SJCRH30 (cell line): ENCODE measurements around the gene SAMD11. TPM values are rescaled to one million over a fixed set of nuclear protein-coding genes. Genes with fewer than 3 reads are reported as not detected.
A peak's percentile ranks its signal among the peaks of the same experiment; 100 is the strongest.

Source experiments
- DNase-seq, 2 experiments: peaks; one replicate each; pipeline ENCODE4 v3.0.0-alpha.2; 2015 to 2020
- H3K27ac ChIP-seq: fragments of 250-450 bp; sonication (Bioruptor Pico); 2 replicates; pipeline ENCODE4 v1.5.1; 2020; ENCODE audit warnings: mild to moderate bottlenecking, moderate library complexity
- H3K27me3 ChIP-seq: fragments of 250-450 bp; sonication (Bioruptor Pico); 2 replicates; pipeline ENCODE4 v1.5.1; 2020; ENCODE audit warnings: mild to moderate bottlenecking, moderate library complexity
- H3K36me3 ChIP-seq: fragments of 250-450 bp; sonication (Bioruptor Pico); 2 replicates; pipeline ENCODE4 v1.5.1; 2020; ENCODE audit warnings: mild to moderate bottlenecking, moderate library complexity
- H3K4me1 ChIP-seq: fragments of 250-450 bp; sonication (Bioruptor Pico); 2 replicates; pipeline ENCODE4 v1.5.1; 2020; ENCODE audit warnings: mild to moderate bottlenecking, moderate library complexity
- H3K4me3 ChIP-seq: fragments of 250-450 bp; sonication (Bioruptor Pico); 2 replicates; pipeline ENCODE4 v1.5.1; 2020; ENCODE audit warnings: mild to moderate bottlenecking, moderate library complexity
- H3K9me3 ChIP-seq: fragments of 250-450 bp; sonication (Bioruptor Pico); replicated peaks from 2 replicates; pipeline ENCODE4 v1.5.1; 2020; ENCODE audit warnings: mild to moderate bottlenecking, moderate library complexity
- total RNA-seq: library from RNA; depleted of rRNA; stranded (reverse); fragments of >200 nt; shearing (Covaris generic); gene quantifications from 2 replicates; pipeline ENCODE4 v1.2.3, GENCODE V29; 2014

The SAMD11 gene
- total RNA-seq, 1 experiment from 2014 or later = 39.0 TPM

DNA sequence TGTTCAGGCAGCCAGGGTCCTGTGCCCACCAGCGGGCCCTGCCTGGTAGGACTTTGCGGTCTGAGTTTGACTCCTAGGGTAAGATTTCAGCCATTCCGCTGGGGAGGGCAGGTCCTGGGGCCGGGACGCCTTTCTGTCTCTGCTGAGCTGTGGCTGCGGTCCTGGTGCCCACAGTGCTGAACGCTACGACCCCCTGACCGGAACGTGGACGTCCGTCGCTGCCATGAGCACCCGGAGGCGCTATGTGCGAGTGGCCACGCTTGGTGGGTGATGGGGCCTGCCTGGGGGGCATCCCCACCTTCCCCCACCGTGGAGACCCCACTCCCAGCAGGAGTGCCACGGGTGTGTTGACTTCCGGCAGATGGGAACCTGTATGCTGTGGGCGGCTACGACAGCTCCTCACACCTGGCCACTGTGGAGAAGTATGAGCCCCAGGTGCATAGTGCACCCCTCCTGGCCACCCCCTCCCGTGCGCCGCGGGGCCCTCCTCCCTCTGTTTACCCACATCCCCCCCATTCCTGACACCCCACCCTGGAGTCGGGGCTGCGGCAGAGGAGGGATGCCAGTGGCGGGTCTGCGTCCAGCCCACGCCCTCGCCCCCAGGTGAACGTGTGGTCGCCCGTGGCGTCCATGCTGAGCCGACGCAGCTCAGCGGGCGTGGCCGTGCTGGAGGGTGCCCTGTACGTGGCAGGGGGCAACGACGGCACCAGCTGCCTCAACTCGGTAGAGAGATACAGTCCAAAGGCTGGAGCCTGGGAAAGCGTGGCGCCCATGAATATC lies 40.2 kb downstream of the SAMD11 start:
- Histone ChIP-seq H3K27ac (no peak overlapping the region), H3K9me3 (no peaks in the 10 kb centered on the region), H3K27me3 (no peaks in the 10 kb centered on the region), H3K4me3 (no peak overlapping the region), H3K36me3 (no peaks in the 10 kb centered on the region), H3K4me1 (no peaks in the 10 kb centered on the region)
- DNase-seq = no peak

DNA sequence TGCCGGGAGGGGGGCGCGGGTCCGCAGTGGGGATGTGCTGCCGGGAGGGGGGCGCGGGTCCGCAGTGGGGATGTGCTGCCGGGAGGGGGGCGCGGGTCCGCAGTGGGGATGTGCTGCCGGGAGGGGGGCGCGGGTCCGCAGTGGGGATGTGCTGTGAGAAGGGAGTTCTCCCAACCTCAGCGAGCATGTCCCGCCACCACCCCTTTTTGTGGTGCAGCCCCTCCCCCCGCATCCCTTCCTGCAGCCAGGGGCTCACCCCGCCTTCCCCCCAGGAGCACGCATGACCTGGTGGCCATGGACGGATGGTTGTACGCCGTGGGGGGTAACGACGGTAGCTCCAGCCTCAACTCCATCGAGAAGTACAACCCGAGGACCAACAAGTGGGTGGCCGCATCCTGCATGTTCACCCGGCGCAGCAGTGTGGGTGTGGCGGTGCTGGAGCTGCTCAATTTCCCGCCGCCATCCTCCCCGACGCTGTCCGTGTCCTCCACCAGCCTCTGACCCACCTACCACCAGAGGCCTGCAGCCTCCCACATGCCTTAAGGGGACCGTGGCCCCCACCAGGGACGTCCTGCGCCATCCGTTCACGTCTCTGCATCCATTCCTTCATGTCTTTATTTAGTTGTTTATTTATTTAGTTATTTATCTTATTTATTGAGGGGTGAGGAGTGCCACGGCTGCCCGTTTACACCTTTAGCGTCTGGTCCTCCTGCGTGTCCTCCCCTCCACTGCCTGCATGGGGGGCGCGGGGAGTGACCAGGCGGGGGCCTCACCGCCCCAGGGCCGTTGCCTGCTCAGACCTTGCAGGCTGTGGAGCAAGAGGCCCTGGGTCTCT lies 41.2 kb downstream of the SAMD11 start:
- Histone ChIP-seq H3K36me3 (no peaks in the 10 kb centered on the region), H3K27ac (no peak overlapping the region), H3K4me1 (no peaks in the 10 kb centered on the region), H3K9me3 (no peaks in the 10 kb centered on the region), H3K27me3 (no peaks in the 10 kb centered on the region), H3K4me3 (no peak overlapping the region)
- no peak for DNase-seq

DNA sequence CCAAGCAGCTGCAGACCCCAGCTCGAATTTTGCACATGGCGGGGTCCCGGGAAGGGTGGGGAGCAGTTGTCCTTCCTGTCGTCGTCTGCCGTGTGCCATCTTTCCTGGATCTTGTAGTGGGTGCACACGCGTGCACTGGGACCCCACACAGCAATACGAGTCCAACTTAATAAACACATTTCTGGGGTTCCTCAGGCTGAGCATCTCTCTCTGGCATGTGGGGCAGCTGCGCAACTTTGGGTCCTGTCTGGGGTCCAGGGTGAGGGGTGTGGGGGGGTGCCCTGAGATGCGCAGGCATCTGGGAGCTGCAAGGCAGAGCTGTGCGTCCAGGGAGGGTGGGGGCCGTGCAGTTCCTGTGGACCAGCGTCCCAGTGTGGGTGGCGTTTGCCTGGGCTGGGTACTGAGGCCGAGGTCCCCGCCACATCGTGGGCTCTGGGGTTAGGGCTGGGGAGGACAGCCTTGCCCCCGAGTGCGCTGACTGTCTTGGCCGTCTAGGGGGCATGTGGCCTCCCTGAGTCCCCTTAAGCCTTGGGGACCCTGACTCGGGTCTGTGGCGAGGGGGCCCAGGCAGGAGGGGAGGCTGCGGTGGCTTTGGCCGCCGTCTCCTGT lies 41.9 kb downstream of the SAMD11 start:
- Histone ChIP-seq H3K4me1 (no peaks in the 10 kb centered on the region), H3K9me3 (no peaks in the 10 kb centered on the region), H3K36me3 (no peaks in the 10 kb centered on the region), H3K27me3 (no peaks in the 10 kb centered on the region), H3K4me3 (no peak overlapping the region), H3K27ac (no peak overlapping the region)
- DNase-seq = no peak

DNA sequence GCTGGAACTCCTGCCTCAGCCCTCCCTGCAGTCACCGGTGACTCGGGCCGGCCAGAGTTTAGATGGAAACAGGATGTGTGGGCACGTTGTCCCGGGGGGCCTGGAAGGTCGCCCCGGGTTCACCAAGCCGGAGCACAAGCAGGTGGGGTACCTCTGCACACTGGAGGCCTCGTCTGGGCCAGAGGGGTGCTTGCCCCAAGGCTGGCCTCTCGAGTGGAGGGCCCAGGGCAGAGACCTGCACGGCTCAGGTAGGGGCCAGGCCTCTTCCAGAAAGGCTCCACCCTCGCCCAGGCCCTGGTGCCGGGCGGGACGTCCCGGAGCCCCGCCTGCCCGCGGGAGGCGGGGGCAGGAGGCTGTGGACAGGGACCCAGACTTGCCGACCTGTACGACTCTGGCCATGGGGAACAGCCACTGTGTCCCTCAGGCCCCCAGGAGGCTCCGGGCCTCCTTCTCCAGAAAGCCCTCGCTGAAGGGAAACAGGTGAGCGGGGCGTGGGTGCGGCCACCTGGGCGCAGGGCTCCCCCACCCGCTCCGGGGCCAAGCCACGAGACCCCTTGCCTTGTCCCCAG lies 42.5 kb downstream of the SAMD11 start, which contains the start of gene PLEKHN1:
Gene PLEKHN1 (plus strand): TSS at position 348 of the 569 bp plus-strand sequence. CDS start 50 bp downstream, at position 398.
- Histone ChIP-seq H3K4me3 (peak within 1 kb of the TSS; percentile 48), H3K27me3 (no peaks in the 10 kb centered on the region), H3K36me3 (no peaks in the 10 kb centered on the region), H3K9me3 (no peaks in the 10 kb centered on the region), H3K4me1 (no peaks in the 10 kb centered on the region), H3K27ac (no peak within 1 kb of the TSS)
- DNase-seq = no peak

DNA sequence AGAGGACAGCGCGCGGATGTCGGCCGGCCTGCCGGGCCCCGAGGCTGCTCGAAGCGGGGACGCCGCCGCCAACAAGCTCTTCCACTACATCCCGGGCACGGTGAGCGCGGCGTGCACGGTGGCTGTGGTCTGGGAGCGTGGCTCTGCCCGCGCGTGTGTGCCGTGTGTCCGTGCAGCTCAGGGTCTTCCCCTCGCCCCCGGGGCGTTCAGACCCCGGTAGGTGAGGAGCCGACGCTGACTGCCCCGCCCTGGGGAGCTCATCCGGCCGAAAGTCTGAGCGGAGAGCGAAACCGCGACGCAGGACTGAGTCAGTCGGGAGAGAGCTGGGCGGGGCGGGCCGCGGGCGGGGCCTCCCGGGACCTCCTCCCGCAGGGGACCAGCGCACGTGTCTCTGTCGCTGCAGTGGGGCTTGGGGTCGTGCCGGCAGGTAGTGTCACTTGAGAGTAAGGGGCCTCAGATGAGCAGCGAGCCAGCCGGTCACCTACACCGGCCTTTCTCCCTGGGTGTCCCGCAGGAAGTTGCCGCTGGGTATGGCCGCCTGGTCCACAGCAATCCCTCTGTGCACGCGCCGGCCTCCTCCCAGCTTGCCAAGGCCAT lies 43.1 kb downstream of the SAMD11 start:
- Histone ChIP-seq H3K27ac (no peak overlapping the region), H3K27me3 (no peaks in the 10 kb centered on the region), H3K4me3 (peak overlapping the region; percentile 48), H3K4me1 (no peaks in the 10 kb centered on the region), H3K36me3 (no peaks in the 10 kb centered on the region), H3K9me3 (no peaks in the 10 kb centered on the region)
- peak; percentile 38 to 39 for DNase-seq

DNA sequence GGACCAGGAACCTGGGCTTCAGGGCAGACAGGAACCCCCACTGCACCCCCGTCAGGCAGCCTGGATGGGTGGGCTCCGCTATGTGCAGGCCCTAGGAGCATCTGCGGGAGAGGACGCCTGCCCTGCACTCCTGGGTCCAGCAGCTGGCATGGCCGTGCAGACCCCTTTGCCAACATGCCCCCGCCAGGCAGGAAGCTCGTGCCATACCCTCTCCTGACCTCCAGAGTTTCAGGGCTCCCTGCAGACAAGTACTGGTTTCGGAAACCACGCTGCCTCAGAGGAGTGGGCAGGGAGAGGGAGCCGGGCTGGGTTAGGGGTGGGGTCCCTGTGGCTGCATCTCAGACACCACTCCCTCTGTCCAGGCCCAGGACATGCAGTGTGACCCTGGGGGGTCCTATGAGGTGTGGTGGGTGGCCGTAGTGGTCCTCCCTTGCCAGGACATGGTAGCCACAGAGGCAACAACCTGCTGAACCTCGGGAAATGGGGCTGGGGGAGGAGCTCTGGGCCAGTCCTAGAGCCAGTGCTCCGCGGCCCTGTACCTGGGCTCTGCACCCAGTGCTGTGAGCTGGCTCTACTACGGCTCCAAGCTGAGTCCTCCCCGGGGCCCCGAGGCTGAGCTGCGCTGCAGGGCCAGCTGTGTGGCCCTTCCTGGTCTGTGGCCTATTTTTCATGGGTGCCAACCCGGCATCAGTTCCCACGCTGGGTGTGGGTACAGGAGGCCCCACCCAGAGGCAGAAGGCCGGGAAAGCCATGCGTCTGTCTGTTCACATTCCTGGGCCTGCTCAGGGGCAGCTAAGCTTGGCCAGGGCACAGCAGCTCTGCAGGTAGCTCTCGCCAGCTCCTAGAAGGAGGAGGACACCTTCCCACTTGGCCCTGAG lies 44.0 kb downstream of the SAMD11 start:
- no peak for DNase-seq
- H3K36me3 ChIP-seq = no peaks in the 10 kb centered on the region
- H3K4me1 ChIP-seq = no peaks in the 10 kb centered on the region
- H3K27me3 ChIP-seq = no peaks in the 10 kb centered on the region
- H3K27ac ChIP-seq = no peak overlapping the region
- no peaks in the 10 kb centered on the region for H3K9me3 ChIP-seq
- H3K4me3 ChIP-seq = no peak overlapping the region

DNA sequence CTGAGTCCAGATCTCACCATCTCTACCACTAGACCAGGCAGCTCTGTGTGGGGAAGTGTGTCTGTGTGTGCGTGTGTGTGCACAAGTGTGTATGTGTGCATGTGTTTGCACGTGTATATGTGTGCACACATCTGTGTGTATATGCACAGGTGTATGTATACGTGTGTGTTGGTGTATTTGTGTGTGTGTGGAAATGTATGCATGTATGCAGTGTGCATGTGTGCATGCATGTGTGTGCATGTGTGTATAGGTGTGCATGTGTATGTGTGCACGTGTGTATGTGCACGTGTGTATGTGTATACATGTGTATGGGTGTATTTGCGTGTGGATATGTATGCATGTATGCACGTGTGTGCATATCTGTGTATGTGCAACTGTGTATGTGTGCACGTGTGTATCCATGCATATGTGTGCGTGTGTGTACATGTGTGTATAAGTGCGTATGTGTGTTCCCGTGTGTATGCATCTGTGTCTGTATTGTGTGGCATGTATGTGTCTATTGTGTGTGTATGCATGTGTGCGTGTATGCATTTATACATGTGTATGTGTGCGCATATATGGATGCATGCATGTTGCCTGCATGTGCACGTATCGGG lies 45.6 kb downstream of the SAMD11 start:
- no peaks in the 10 kb centered on the region for H3K36me3 ChIP-seq
- no peak overlapping the region for H3K4me3 ChIP-seq
- no peaks in the 10 kb centered on the region for H3K4me1 ChIP-seq
- no peak for DNase-seq
- no peak overlapping the region for H3K27ac ChIP-seq
- no peaks in the 10 kb centered on the region for H3K27me3 ChIP-seq
- H3K9me3 ChIP-seq = no peaks in the 10 kb centered on the region

DNA sequence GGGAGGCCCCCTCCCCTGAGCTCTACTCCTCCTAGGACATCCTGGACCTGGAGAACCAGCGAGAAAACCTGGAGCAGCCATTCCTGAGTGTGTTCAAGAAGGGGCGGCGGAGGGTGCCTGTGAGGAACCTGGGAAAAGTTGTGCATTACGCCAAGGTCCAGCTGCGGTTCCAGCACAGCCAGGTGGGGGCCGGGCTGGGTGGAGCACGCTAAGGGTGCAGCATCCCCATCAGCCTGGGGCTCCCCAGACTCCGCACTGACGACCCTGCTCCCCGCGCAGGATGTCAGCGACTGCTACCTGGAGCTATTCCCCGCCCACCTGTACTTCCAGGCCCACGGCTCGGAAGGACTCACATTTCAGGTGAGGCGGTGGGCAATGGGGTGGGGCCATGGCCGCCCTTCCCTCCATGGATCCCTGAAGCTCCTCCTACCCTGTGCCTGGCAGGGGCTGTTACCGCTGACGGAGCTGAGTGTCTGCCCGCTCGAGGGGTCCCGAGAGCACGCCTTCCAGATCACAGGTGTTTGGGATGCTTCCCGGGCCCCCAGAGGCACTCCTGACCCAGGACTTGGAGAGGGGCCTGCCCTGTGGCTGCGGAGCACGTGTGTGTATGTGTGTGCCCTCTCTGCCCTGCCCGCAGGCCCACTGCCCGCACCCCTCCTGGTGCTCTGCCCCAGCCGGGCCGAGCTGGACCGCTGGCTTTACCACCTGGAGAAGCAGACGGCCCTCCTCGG lies 46.7 kb downstream of the SAMD11 start:
- no peaks in the 10 kb centered on the region for H3K4me1 ChIP-seq
- H3K9me3 ChIP-seq = no peaks in the 10 kb centered on the region
- H3K27me3 ChIP-seq = peaks cover 3% of the 10 kb centered on the region; the same call in 1 of the 2 replicates
- no peak overlapping the region for H3K4me3 ChIP-seq
- H3K27ac ChIP-seq = no peak overlapping the region
- no peaks in the 10 kb centered on the region for H3K36me3 ChIP-seq
- DNase-seq = no peak

DNA sequence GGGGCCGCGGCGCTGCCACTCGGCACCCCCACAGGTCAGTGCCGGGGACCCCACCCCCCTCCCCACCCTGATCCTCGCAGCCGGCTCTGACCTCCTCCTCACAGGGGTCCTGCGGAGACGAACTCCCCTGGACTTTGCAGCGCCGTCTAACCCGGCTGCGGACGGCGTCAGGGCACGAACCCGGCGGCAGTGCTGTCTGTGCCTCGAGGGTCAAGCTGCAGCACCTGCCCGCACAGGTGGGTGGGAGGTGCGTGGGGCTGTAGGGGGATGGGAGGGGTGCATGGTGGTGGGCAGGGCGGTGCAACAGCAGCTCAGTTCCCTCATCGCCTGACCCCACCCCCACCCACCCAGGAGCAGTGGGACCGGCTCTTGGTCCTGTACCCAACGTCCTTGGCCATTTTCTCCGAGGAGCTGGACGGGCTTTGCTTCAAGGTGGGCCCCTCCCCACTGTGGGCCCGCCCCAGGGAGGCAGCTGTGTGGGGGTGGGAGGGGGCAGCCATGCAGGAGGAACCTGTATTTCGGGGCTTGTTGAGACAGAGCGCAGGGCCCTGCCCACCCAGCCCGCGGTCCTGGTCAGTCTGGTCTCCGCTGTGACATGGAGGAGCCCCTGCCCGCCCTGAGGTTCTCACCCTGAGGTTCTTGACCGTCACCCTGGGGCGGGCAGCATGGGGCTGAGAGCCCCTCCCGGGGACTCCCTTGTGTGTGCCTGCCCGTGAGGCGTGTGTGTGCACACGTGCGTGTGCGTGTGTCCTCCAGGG lies 47.4 kb downstream of the SAMD11 start:
- Histone ChIP-seq H3K36me3 (no peaks in the 10 kb centered on the region), H3K4me3 (no peak overlapping the region), H3K27me3 (peaks cover 3% of the 10 kb centered on the region; the same call in 1 of the 2 replicates), H3K9me3 (no peaks in the 10 kb centered on the region), H3K27ac (no peak overlapping the region), H3K4me1 (no peaks in the 10 kb centered on the region; the same call in 1 of the 2 replicates)
- no peak for DNase-seq

DNA sequence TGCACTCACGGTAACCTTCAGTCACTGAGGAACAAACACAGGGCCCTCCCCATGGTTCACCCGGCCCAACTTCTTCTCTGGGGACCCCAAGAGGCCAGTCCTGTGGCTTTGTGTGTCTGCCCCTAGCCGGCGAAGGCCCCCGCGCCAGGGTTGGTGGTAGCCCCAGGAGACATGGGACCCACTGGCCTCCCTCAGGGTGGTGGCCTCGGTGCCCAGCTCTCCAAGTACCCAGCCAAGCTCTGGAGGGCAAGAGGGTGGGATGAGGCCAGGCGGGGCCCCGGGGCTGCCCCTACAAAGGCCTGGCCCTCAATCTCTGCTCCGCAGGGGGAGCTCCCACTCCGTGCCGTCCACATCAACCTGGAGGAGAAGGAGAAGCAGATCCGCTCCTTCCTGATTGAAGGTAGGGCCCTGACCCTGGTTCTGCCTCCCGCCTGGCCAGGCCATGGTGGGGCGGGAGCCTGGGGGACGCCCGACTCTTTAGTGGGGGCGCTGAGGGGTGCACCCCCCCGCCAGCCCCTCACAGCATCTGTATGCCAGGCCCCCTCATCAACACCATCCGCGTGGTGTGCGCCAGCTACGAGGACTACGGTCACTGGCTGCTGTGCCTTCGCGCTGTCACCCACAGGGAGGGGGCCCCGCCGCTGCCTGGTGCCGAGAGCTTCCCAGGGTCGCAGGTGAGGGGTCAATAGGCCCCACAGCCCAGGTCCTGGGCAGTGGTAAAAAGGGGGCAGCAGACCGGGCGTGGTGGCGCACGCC lies 48.2 kb downstream of the SAMD11 start:
- no peaks in the 10 kb centered on the region for H3K9me3 ChIP-seq
- H3K36me3 ChIP-seq = no peaks in the 10 kb centered on the region
- H3K4me3 ChIP-seq = no peak overlapping the region
- H3K27ac ChIP-seq = no peak overlapping the region
- peaks cover 2% of the 10 kb centered on the region; the same call in 1 of the 2 replicates for H3K4me1 ChIP-seq
- H3K27me3 ChIP-seq = peaks cover 3% of the 10 kb centered on the region; the same call in 1 of the 2 replicates
- DNase-seq = no peak

DNA sequence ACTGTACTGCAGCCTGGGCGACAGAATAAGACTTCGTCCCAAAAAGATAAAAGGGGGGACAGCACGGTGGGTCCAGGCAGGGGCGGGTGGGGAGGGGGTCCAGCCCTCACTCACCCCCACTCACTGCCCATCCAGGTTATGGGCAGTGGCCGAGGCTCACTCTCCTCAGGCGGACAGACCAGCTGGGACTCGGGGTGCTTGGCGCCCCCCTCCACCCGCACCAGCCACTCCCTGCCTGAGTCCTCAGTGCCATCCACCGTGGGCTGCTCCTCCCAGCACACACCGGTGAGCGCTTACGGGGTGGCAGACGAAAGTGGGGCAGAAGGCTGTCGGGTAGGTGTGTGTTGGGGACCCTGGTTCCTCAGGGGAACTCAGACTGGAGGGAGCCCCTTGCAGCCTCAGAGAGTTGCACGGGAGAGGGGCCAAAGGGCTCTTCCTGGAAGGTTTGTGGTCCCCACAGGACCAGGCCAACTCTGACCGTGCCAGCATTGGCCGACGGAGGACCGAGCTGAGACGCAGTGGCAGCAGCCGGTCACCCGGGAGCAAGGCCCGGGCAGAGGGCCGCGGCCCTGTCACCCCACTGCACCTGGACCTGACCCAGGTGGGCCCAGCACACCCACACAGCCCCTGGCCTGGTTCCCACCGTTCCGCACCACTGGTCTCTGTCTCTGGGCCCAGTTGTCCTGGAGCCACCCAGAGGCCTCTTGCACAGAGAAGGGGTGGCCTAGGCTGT lies 49.2 kb downstream of the SAMD11 start:
- peaks cover 3% of the 10 kb centered on the region; the same call in 1 of the 2 replicates for H3K27me3 ChIP-seq
- peaks cover 2% of the 10 kb centered on the region; the same call in 1 of the 2 replicates for H3K4me1 ChIP-seq
- no peaks in the 10 kb centered on the region for H3K9me3 ChIP-seq
- no peak overlapping the region for H3K4me3 ChIP-seq
- H3K36me3 ChIP-seq = no peaks in the 10 kb centered on the region
- no peak for DNase-seq
- H3K27ac ChIP-seq = no peak overlapping the region
